A172 (cell line): ENCODE results near the gene METRN. TPM values are rescaled to one million over a fixed set of nuclear protein-coding genes. Genes with fewer than 3 reads are reported as not detected.
"Not testable (repeated sequence)": the region's sequence is repeated elsewhere in the genome, so short reads cannot be mapped to it uniquely, and the experiment has no call there.

ENCODE experiments used
- DNase-seq: peaks from one replicate; pipeline ENCODE4 v3.0.0-alpha.2; 2015; ENCODE audit warnings: low spot score
- total RNA-seq: library from RNA; depleted of rRNA; stranded (reverse); fragments of >200 nt; shearing (Covaris generic); gene quantifications from 2 replicates; pipeline ENCODE4 v1.2.3, GENCODE V29; 2014

METRN gene
- total RNA-seq, 1 experiment from 2014 or later, result 71.9 TPM

GRCh38 chr16:691242-691641 lies 23.7 kb upstream of the METRN start:
- not testable (repeated sequence) for DNase-seq

GRCh38 chr16:692356-693108 lies 22.4 kb upstream of the METRN start:
- no peak for DNase-seq

GRCh38 chr16:693364-693763 lies 21.6 kb upstream of the METRN start:
- DNase-seq, result no peak

DNA sequence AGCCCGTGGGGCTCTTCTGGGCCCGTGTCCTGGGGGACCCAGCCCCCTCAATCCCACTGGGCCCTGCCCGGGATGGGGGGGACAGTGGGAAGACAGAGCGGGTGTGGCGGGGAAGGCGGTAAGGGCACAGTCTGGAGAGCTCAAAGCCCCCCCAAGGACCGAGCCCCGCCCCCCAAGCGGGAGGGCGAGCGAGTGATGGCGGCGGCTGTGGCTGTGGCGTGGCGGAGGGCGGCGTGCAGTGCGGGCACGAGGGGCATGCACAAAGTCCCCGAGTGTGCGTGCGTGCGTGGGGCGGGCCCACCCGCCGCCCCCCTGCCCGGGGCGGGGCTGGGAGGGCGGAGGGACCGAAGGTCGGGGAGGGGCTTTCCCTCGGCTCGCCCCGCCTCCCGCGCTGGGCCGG lies 21.2 kb upstream of the METRN start:
- no peak for DNase-seq

DNA sequence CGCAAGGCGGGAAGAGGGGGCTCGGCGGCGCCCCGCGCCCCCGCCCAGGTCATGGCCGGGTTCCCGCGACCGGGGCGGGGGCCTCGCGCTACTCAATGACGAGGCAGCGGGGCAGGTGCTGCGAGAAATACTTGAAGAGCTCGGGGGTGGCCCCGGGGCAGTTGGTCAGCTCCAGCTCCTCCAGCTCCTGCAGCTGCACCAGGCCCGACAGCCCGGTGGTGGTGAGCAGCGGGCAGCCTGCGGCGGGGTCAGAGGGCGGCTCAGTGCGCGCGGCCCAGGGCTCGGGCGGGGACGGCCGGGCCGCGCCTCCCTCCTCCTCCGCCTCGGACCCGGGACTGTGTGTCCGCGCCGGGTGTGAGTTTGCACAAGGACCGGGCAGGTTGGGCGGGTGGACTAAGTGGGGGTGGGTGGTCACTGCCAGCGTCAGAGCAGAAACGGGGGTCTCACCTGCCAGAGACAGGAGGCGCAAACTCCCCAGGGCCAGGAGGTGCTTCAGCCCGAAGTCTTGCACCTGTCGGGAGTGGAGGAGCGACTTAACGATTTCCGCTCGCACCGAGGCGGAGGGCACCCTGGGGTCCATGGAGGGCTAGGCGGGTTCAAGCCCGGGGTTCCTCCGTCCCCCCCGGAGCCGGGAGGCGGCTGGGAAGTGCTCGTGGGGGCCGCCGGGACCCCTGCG lies 20.6 kb upstream of the METRN start:
- DNase-seq, result no peak

- DNase-seq, result no peak
These were observed 20.0 kb upstream of the METRN start for GRCh38 chr16:694863-695354.

- no peak for DNase-seq
These were observed 19.4 kb upstream of the METRN start for GRCh38 chr16:695355-696089.

DNA sequence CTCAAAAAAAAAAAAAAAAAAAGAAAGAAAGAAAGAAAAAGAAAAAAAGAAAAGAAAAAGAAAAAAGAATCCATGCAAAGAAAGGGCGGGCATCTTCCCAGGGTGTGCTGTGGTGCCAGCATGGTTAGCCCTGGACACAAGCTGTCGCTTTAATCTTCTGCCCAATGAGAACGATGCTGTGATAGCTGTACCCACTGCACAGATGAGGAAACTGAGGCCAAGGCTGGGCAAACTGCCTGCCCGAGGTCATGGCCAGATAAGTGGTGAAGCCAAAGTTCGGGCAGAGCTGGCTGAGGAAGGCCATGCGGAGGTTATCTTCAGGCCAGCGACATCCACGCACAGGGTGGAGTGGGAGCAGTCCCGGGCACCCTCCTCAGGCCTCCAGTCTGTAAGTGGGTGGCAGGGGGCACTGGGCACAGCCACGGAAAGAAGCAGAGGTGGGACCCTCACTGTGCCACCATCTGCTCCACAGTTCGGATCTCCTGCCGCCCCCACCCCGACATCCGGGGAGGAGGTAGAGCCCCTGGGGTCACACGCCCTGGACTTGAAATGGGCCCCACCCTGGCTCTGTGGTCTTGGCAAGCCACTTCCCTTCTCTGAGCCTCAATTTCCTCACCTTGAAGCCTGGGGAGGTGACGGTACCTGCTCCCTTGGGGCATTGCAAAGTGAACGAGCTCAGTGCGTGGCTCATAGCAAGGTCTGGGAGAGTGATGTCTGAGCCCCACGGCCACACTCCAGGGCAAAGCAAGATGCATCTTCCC lies 15.8 kb upstream of the METRN start:
- no peak for DNase-seq

DNA sequence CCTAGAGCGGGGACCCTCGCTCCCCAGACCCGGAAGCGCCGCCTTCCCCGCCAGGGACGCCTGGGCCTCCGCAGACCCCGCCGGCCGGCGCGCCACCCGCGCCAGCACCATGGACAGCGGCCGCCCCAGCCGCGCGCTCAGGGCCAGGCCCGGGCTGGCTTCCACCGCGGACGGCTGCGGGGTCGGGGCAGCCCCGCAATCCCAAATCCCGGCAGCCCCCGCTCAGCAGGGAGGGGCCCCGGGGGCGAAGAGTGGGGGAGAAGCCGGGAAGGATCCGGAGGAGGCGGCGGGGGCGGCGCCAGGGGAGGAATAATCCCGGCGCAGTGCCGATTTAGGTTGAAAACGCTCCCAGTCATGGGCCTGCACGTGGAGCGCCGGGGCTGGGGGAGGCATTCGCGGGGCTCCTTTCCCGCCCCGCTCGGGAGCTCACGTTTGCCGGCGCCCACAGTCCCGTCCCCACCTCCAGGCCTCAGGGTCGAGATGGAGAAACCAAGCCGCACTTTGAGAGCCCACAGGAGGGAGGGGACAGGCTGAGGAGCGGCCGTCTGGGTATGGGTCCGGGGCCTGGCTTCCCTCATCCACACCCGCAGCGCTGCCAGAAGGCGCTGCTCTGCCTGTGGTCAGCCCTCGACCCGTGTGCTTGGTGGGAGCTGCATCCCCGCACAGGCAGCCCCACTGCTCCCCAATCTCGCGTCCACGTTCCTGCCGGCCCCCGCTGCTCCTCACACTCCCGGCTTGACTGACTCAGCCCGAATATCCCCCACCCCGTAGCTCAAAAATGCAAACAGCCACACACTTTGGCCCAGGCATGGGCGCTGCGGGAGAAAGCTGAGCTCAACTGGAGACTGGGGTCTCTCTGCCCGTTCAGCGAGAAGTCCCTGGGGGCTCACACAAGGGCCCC lies 14.0 kb upstream of the METRN start:
- DNase-seq, result no peak

- DNase-seq, result no peak
These were observed 12.6 kb upstream of the METRN start for GRCh38 chr16:702341-702740.

DNA sequence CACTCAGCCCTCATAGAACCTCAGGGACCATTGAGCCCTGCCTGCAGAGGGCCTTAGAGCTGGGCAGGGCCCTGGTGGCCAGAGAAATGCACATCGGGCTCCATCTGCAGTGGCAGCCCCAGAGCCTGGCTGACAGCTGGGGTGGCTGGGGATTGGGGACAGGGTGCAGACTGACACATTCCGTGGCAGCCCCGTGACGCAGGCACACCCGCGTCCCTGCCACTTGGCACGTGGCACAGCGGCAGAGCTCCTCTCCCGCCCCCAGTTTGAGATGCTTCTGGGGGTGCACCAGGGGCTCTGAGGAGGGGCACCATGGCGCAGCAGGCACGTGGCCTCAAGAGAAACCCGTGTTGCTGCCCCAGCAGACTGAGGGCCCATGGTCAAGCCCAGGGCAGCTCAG lies 11.5 kb upstream of the METRN start:
- no peak for DNase-seq

DNA sequence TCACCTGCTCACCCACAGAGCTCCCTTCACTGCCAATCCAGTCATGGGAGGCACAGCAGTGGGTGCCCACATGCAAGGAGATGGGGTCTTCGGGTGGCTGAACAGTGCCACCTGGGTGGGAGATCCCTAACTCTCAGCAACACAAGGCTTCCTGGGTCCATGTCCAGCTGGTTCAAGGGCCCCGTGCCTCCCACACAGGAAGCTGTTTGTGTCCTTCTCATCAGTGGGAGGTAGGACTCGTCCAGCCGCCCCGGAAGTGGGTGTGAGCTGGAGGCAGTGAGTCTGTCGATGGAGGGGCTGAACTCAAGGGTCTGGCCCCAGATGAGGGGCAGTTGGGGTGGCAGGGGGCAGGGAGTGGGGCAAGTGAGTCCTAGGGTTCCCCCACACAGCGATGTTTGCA lies 10.9 kb upstream of the METRN start:
- DNase-seq, result no peak

GRCh38 chr16:704552-705380 lies 10.2 kb upstream of the METRN start:
- no peak for DNase-seq

DNA sequence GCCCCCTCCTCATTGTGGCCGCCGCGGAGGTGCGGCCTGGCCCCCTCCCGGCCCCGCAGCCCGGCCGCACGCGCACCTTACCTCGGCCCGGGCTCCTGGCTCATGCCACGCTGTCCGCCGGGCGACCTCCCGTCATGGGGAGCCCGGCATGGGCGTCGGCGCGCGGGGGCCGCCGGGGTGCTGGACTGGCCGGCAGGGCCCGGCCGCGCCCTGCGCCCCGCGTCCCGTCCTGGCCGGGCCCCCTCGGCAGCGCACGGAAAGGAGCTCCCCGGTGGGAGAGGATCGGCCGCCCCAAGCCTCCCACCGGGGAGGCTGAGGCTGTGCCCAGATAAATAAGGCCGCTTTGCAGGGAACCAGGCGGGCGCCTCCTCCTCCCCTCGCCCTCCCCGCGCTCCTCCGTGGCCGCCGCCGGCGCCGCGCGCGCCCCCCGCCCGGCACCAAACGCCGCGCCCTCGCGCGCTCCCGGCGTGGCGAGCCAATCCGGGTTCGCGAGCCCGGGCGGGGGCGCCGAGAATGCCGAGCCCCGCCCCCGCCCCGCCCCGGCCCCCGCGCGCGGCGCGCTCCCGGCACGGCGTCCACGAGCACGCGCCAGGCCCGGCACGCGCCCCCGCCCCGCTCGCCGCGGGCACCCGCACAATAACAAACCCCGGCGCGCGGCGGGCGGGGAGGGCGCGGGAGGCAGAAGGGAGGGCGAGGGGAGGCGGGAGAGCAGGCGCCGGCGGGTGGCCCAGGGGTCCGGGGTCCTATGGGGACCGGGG lies 9.3 kb upstream of the METRN start, which contains the start of gene FBXL16:
TSS of gene FBXL16 (minus strand) at position 371 of the 758 bp plus-strand sequence. CDS start 8,396 bp downstream, outside the sequence.
- no peak for DNase-seq

DNA sequence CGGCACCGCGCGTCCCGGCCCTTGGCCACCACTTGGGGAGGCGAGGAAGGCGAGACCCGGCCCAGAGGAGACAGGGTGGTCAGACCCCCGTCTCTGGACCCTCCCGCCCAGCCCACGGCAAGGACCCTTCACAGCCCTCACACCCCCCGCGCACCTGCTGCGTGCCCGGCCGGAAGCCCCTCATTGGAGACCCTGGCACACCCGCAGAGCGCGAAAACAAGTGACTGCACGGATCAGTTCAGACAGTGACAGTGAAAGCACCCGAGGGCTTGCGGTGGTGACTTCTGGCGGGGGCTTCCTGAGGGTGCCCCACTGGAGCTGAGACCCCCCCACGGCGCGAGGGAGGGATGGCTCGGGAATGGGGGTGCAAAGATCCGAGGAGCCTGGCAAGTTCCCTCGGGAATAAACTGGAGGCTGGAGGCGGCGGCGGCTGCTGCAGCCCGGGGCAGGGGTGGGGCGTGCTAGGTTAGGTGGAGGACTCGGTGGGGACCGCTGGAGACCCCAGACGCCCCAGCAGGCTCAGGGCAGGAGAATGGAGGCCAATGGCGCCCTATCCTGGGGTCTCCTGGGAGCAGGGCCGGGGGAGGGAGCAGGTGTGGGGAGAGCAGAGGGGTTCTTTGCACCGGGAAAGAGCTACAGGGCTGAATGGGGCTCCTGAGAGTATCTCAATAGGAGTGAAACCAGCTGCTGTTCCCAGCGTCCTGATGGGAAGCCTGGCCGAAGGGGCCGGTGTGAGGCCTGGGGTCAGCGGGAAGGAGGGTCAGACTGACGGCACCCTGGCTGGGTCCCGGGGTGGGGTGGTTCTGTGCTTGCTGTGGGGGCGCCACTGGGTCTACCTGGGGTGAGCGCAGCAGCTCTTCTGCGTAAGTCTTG lies 8.5 kb upstream of the METRN start:
- no peak for DNase-seq

- no peak for DNase-seq
These were observed 7.8 kb upstream of the METRN start for GRCh38 chr16:707062-707538.

DNA sequence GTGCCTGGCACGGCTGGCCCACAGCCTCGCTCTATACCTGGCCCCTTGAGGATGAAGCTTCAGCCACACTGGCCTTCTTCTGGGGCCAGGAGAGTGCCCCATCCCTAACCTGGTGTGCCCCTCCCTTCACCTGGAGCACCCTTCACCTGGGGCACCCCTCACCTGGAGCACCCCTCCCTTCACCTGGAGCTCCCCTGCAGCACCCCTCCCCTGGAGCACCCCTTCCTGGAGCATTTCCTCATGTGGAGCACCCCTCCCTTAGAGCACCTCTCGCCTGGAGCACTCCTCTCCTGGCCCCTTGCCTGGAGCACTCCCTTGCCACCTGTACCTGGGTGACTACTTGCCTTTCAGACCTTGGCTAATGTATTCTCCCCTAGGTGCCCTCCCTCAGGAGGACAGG lies 6.9 kb upstream of the METRN start:
- DNase-seq, result no peak

- no peak for DNase-seq
These were observed 6.0 kb upstream of the METRN start for GRCh38 chr16:708959-709358.
